ENCODE measurements around the gene ITPKB. TPM values are rescaled to one million over a fixed set of nuclear protein-coding genes. Genes with fewer than 3 reads are reported as not detected.
"Not testable (repeated sequence)": the region's sequence is repeated elsewhere in the genome, so short reads cannot be mapped to it uniquely, and the experiment has no call there.

The ITPKB gene
- total RNA-seq, 1 donor from 2014 or later, result 31.2 TPM

DNA sequence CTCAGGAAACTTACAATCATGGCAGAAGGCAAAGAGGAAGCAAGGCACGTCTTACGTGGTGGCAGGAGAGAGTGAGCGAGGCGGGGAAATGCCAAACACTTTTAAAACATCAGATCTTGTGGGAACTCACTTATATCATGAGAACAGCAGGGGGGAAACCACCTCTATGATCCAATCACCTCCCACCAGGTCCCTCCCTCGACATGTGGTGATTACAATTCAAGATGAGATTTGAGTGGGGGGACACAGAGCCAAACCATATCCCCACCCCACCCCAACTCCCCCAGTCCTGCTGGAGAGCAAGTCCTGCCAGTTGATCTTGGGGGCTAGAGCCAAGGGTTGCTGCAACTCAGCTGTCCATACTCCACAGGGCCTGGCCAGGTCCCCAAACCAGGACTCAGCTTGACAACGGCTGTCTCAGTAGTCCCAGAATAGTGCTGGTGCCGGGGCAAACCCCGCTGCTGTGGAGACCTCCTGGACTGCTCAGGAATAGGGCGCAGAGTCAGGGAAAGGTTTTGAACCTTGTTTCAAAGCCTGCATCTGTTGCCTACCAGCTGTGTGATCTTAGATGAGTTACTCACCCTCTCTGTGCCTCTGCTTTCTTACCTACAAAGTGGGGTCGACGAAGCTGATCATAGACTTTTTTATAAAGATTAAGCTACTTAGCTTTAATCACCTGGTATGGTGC is 111.0 kb downstream of the ITPKB start:
- Mint-ChIP-seq H3K36me3 (ENCODE audit: low read depth) (peaks cover 27% of the 10 kb centered on the region), H3K4me1 (peaks cover 33% of the 10 kb centered on the region), H3K9me3 (no peaks in the 10 kb centered on the region), H3K4me3 (no peak overlapping the region), H3K27me3 (peaks cover 6% of the 10 kb centered on the region), H3K27ac (peak overlapping the region; percentile 70)
- DNase-seq, result no peak
- intact Hi-C loops (cut with micrococcal nuclease), result loop anchor here (2.0 to 5.0 kb wide), 5 partner anchors 15 to 254 kb away; no protein-coding TSS in a partner anchor

DNA sequence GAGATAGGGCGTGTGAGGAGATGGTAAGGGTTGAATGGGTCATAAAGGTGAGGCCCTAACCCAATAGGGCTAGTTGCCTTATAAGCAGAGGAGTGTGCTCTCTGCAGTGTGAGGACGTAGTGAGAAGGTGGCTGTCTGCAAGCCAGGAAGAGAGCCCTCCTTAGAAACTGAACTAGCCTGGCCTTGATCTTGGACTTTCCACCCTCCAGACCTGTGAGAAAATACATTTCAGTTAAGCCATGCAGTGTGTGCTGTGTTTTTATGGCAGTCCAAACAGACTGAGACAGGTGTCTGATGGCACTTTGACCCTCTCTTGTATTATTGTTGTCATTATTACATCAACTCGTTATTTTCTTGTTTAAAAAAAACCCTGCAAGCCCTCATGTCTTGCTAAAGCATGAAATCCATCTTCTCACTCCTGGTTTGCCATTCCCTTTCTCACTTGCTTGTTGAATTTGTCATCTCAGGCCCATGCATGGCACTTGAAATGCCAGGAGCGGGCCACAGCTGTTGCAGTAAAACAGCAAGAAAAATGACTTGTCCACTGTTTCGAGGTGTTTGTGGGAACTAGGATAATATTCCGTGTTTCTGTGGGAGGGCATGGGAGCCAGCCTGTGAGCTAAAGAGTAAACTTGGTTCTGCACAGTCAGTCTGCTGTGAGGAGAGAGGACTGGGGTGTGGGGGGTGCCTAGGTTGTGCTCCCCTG is 111.9 kb downstream of the ITPKB start:
- H3K4me1 Mint-ChIP-seq, result peaks cover 25% of the 10 kb centered on the region
- H3K9me3 Mint-ChIP-seq, result no peaks in the 10 kb centered on the region
- no peak for DNase-seq
- peaks cover 21% of the 10 kb centered on the region for H3K36me3 Mint-ChIP-seq (ENCODE audit: low read depth)
- H3K4me3 Mint-ChIP-seq, result peak overlapping the region; percentile 35
- peak overlapping the region; percentile 88 for H3K27ac Mint-ChIP-seq
- intact Hi-C loops (cut with micrococcal nuclease), result loop anchor here (2.0 to 5.0 kb wide), 5 partner anchors 16 to 255 kb away; no protein-coding TSS in a partner anchor
- peaks cover 6% of the 10 kb centered on the region for H3K27me3 Mint-ChIP-seq

DNA sequence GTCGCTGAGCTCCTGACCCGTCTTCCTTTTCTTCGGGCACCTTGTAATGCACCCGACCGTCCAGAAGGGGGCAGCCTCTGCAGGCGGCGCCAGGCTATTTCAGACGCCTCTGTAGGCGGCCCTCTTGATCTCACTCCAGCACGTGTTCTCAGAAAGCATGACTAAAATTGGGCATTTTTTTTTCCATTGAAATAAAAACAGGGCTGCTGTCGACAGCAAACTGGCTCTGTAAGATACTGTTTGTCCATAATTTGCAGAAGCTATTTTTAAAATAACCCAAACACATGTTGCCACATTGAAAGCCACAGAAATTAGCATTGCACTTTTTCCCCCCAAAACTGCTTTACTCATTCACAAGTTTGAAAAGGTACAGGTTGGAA is 112.5 kb downstream of the ITPKB start:
- Mint-ChIP-seq H3K36me3 (ENCODE audit: low read depth) (peaks cover 17% of the 10 kb centered on the region), H3K27me3 (peaks cover 8% of the 10 kb centered on the region), H3K4me1 (peaks cover 21% of the 10 kb centered on the region), H3K4me3 (peak overlapping the region; percentile 35), H3K27ac (peak overlapping the region; percentile 88), H3K9me3 (no peaks in the 10 kb centered on the region)
- intact Hi-C loops (cut with micrococcal nuclease), result loop anchor here (1.0 to 5.0 kb wide), 9 partner anchors 8 to 314 kb away; partner anchors contain the start of genes COQ8A and ITPKB
- peak; percentile 94 for DNase-seq

DNA sequence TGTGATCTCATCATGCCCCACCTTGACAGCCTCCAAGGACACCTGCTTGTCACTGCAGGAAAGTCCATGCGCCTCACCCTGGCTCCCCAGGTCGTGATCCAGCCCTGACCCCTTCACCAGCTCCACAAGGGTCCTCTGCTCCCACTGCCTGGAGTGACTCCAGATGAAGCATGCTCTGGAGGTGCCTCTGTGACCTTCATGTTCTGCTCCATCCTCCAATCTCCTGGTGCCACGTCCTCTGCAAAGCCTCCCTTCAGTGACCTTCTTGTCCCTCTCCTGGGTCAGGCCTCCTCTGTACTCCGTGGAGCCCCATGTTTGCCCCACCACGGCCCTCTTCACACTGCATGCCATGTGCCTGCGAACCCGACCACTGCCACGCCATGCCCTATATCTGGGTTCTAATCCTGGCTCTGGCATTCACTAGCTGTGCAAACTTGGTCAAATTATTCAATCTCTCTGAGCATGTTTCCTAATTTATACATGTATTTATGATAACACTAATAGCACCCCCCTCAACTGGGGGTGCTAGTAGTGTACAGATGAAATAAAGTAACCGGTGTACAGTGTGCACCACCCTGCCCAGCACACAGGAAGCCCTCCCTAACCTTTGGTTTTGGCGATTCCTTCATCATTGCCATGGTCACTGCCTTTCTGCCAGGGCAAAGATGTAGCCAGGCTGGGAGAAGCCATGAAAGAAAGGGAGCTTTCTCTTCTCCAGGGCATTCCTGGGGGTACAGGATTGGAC is 113.1 kb downstream of the ITPKB start:
- H3K27me3 Mint-ChIP-seq, result peaks cover 8% of the 10 kb centered on the region
- intact Hi-C loops (cut with micrococcal nuclease), result loop anchor here (1.0 to 5.0 kb wide), 9 partner anchors 8 to 314 kb away; partner anchors contain the start of genes COQ8A and ITPKB
- H3K36me3 Mint-ChIP-seq (ENCODE audit: low read depth), result peaks cover 13% of the 10 kb centered on the region
- H3K9me3 Mint-ChIP-seq, result no peaks in the 10 kb centered on the region
- H3K4me1 Mint-ChIP-seq, result peaks cover 19% of the 10 kb centered on the region
- no peak for DNase-seq
- peak overlapping the region; percentile 35 for H3K4me3 Mint-ChIP-seq
- peak overlapping the region; percentile 88 for H3K27ac Mint-ChIP-seq

DNA sequence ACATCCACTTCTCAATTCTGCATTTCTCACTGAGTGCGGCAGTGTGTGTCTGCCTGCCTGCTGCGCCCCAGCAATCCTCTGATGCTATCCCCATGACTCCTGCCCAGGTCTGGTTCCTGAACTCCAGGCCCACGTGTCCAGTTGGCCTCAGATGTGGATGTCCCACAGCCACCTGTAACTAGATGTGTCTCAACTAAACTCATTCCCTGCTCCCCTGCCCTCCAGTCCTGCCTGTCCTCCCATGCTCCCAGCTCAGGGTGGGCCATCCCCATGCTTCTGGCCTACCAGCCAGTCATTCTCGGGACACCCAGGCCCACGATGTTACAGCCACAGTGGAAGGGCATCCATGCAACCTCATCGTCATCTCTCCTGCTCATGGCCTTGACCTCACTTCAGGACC is 113.8 kb downstream of the ITPKB start:
- peak overlapping the region; percentile 62 for H3K27ac Mint-ChIP-seq
- H3K9me3 Mint-ChIP-seq, result no peaks in the 10 kb centered on the region
- H3K4me1 Mint-ChIP-seq, result peaks cover 19% of the 10 kb centered on the region
- peaks cover 8% of the 10 kb centered on the region for H3K27me3 Mint-ChIP-seq
- H3K36me3 Mint-ChIP-seq (ENCODE audit: low read depth), result peaks cover 8% of the 10 kb centered on the region
- H3K4me3 Mint-ChIP-seq, result no peak overlapping the region
- intact Hi-C loops (cut with micrococcal nuclease), result loop anchor here (5.0 kb wide), 1 partner anchor 257 kb away; no protein-coding TSS in a partner anchor
- DNase-seq, result no peak

DNA sequence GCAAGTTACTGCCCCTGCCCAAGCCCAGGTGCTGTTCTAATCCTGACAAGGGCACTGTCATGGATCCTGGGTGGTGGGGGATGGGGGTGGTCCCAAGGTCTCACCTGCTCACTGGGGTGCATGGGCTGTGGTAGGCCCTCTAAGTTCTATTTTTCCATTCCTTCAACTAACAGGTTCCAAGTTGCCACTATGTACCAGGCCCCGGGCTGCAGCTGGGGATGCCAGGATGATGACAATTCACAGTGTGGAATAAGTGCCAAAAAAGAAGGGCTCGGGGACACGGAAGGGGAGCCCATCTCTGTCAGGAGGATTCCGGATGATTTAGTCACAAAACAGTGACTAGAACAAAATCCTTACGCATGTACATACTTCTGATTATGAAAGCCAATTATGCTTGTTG is 114.6 kb downstream of the ITPKB start:
- Mint-ChIP-seq H3K36me3 (ENCODE audit: low read depth) (peaks cover 5% of the 10 kb centered on the region), H3K27me3 (peaks cover 9% of the 10 kb centered on the region), H3K4me1 (peaks cover 19% of the 10 kb centered on the region), H3K4me3 (no peak overlapping the region), H3K27ac (no peak overlapping the region), H3K9me3 (no peaks in the 10 kb centered on the region)
- no peak for DNase-seq
- intact Hi-C loops (cut with micrococcal nuclease), result no loop called here

DNA sequence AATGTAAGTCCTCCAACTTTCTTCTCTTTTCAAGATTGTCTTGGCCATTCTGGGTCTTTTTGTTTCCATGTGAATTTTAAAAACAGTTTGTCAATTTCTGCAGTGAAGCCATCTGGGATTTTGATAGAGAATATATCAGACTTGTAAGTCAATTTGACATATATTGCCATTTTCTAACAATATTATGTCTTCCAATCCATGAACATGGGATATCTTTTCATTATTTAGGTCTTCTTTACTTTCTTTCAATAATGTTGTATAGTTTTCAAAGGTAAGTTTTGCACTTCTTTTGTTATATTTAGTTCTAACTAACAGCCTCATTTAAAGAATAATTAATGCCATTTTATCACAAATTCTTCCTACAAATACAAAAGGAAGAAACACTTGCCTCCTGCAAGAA is 117.1 kb downstream of the ITPKB start:
- DNase-seq, result no peak
- Mint-ChIP-seq H3K27me3 (peaks cover 14% of the 10 kb centered on the region), H3K4me1 (peaks cover 9% of the 10 kb centered on the region), H3K4me3 (no peak overlapping the region), H3K27ac (no peak overlapping the region), H3K36me3 (ENCODE audit: low read depth) (peaks cover 5% of the 10 kb centered on the region), H3K9me3 (no peaks in the 10 kb centered on the region)
- intact Hi-C loops (cut with micrococcal nuclease), result no loop called here

DNA sequence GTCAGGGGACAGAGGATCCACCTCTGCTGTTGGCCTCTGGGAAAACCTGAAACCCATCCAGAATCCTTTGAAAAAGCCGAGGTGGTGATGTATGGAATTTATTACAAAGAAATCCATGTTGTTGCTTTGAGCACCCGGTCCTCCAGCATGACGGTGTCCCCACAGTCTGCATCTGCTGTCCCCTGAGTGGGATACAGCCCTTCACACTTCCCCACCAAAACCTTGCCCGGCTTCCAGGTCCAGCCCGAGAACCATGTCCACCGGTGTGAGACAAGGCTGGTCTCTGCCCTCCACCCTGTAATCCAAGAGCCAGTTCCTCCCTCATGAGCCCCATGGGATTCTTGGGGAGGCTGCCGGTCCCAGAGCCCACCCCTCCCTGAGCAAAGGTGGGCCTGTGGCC is 120.1 kb downstream of the ITPKB start:
- Mint-ChIP-seq H3K4me3 (no peak overlapping the region), H3K9me3 (no peaks in the 10 kb centered on the region), H3K27me3 (peaks cover 10% of the 10 kb centered on the region), H3K4me1 (no peaks in the 10 kb centered on the region), H3K27ac (no peak overlapping the region), H3K36me3 (ENCODE audit: low read depth) (no peaks in the 10 kb centered on the region)
- no peak for DNase-seq
- intact Hi-C loops (cut with micrococcal nuclease), result no loop called here

DNA sequence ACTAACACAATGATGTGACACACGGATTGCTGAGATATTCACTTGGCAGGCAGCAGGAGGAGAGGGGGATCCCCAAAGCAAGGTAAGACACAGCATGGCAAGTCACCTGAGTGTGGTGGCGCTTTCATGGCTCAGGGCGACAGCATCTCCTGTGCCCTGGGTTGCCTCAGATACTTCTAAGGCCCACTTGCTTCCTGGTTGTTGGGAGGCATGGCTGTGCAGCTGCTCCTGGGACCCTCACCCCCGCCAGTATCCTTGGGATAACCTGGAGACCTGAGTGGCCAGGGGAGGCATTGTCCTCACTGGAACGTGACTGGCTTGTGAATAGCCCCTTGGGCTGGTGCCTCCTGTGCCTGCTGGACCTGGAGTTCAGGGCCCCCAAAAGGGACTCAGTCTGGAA is 120.7 kb downstream of the ITPKB start:
- Mint-ChIP-seq H3K27ac (no peak overlapping the region), H3K4me1 (no peaks in the 10 kb centered on the region), H3K27me3 (peaks cover 17% of the 10 kb centered on the region), H3K9me3 (no peaks in the 10 kb centered on the region), H3K4me3 (no peak overlapping the region), H3K36me3 (ENCODE audit: low read depth) (no peaks in the 10 kb centered on the region)
- DNase-seq, result no peak
- intact Hi-C loops (cut with micrococcal nuclease), result no loop called here

DNA sequence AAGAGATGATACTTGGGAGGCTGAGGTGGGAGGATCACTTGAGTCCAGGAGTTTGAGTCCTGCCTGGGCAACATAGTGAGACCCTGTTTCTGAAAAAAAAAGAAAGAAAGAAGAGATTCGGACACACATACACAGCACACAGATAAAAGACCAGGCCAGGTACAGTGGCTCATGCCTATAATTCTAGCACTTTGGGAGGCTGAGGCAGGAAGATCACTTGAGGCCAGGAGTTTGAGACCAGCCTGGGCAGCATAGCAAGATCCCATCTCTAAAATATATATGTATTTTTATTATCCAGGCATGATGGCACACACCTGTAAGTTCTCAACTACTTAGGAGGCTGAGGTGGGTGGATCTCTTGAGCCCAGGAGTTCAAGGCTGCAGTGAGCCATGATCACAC is 121.4 kb downstream of the ITPKB start:
- H3K4me3 Mint-ChIP-seq; DNase-seq; intact Hi-C loops (cut with micrococcal nuclease); H3K36me3 Mint-ChIP-seq (ENCODE audit: low read depth); H3K4me1 Mint-ChIP-seq; H3K27ac Mint-ChIP-seq; H3K9me3 Mint-ChIP-seq: not testable (repeated sequence)
- H3K27me3 Mint-ChIP-seq, result peaks cover 18% of the 10 kb centered on the region

DNA sequence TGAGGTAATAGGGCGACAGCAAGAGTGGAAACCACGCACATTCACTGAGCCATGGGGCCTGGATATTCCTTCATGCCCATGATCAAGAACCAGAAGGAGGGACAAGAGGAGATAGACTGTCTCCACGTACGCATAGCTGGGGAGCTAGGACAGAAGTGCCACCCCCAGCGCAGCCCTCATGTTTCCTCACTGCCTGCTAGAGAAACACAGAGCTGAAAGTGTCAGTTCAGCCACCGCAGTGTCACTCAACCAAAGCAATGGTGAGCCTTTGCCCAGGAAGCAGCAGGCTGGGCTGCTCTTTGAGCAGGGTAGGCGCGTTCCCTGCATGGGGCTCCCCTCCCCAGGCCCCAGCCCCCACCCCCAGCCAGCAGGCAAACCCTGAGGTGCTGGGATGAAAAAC is 122.0 kb downstream of the ITPKB start:
- DNase-seq, result no peak
- Mint-ChIP-seq H3K27ac (no peak overlapping the region), H3K9me3 (no peaks in the 10 kb centered on the region), H3K36me3 (ENCODE audit: low read depth) (no peaks in the 10 kb centered on the region), H3K27me3 (peaks cover 19% of the 10 kb centered on the region), H3K4me3 (no peak overlapping the region), H3K4me1 (no peaks in the 10 kb centered on the region)
- intact Hi-C loops (cut with micrococcal nuclease), result no loop called here

DNA sequence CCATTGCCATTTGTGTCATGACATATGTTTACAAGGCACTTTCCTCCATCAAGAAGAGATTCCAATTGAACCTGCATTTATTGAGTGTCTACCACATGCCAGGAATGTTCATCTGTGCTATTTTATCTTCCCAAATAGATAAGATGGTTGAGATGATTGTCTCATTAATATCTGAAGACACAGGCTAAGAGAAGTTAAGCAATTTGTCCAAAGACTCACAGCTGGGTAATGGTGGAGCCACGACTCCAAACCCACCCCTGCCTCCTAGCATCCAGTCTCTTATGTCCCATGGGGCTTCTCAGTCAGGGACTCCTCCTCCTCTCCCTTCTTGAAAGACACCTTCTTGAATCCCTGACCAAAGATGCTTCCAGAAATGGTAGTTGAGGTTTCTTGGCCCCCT is 122.4 kb downstream of the ITPKB start:
- no peak overlapping the region for H3K4me3 Mint-ChIP-seq
- H3K27ac Mint-ChIP-seq, result no peak overlapping the region
- H3K27me3 Mint-ChIP-seq, result peaks cover 18% of the 10 kb centered on the region
- intact Hi-C loops (cut with micrococcal nuclease), result no loop called here
- no peaks in the 10 kb centered on the region for H3K9me3 Mint-ChIP-seq
- no peak for DNase-seq
- no peaks in the 10 kb centered on the region for H3K36me3 Mint-ChIP-seq (ENCODE audit: low read depth)
- no peaks in the 10 kb centered on the region for H3K4me1 Mint-ChIP-seq

DNA sequence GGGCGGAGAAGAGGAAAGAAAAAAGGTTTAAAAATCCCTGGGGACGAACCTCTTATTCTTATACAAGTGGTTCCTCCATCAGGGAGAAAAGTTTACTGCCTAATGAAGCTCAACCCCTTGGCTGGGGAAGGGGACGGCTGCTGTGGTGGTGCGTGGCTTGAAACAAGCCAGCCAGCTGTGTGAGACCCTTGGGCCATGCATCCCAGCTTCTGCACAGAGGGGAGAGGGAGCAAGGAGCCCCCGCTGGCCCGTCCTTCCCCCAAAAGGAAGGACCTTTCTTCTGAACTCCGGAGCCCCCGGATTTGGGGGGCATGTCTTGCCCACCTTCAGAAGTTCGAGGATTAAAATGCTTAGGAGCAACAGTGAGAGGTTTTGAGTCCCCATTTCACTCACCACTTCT is 123.2 kb downstream of the ITPKB start:
- intact Hi-C loops (cut with micrococcal nuclease), result no loop called here

DNA sequence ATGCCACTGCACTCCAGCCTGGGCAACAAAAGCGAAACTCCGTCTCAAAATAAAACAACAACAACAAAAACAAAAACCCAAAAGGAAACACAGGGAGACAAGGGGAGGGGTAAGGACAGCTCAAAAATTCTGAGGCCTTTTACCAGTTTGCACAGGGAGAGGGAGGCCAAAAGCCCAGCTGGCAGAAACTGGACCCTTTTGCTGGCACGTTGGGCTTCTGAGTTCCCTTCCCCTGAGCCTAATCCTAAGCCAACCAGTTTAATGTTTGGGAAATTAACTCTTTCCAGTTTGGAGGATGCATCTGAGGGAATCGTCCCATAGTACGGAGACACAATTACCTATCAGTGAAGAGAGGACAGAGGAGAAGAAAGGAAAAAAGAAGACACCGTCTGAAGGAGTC is 127.1 kb downstream of the ITPKB start:
- intact Hi-C loops (cut with micrococcal nuclease); H3K36me3 Mint-ChIP-seq (ENCODE audit: low read depth); H3K4me3 Mint-ChIP-seq; H3K9me3 Mint-ChIP-seq; H3K27ac Mint-ChIP-seq; DNase-seq; H3K4me1 Mint-ChIP-seq: not testable (repeated sequence)
- H3K27me3 Mint-ChIP-seq, result peaks cover 16% of the 10 kb centered on the region

More for the DNA sequence above, 123.2 kb downstream of the ITPKB start:
- Mint-ChIP-seq H3K4me1 (no peaks in the 10 kb centered on the region), H3K36me3 (ENCODE audit: low read depth) (no peaks in the 10 kb centered on the region), H3K27me3 (peaks cover 18% of the 10 kb centered on the region), H3K27ac (no peak overlapping the region), H3K9me3 (no peaks in the 10 kb centered on the region), H3K4me3 (no peak overlapping the region)
- DNase-seq, result no peak

Measured in activated CD4-positive, alpha-beta T cell treated with anti-CD3 and anti-CD28 coated beads, Interleukin-2, amount 10 ng/mL, durations not matched to agents 24 days and 14 days (primary cell).